ENCODE results near the gene LEMD2. TPM values are rescaled to one million over a fixed set of nuclear protein-coding genes. Genes with fewer than 3 reads are reported as not detected.

LEMD2 gene
- total RNA-seq, 1 donor from 2014 or later = 88.0 TPM

DNA sequence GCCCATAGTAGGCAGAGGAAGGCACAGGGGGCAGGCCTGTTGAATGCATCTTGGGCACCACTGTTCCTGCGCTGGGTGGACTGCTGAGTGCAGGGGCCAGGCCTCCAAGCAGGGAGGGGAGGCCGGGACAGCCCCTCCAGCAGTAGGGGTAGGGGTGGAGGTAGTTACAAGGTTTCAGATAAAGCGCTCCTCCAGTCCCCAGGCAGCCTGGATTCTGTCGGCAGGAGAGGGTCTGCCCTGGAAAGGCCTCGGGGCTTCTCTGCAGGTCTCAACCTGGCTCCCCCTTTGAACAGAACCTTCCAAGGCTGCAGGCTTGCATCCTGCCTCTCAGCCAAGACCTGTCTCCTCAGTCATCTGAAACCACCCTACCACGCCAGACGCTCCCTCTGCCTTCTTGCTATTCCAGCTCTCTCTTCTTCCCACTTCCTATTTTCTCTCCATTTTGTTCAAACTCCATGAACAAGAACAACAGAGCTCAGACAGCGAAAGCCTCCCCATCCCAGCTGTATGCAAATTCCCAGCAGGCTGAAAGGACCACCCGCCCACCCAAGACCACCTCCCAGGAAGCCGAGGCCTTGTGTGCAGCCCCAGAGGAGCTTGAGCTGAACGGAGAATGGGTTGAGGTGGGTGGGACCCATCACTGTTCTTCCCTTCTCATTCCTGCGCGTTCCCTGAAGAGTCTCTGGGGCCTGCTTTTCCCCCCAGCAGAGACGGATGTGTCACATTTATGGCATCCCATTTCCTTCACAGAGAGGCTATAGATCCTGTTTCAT is 13.4 kb upstream of the LEMD2 start:
- H3K27ac Mint-ChIP-seq = no peak overlapping the region
- TF ChIP-seq CTCF (IDR thresholded peaks at IDR 0.05) = no peak
- POLR2A ChIA-PET = no interaction called here
- no peaks in the 10 kb centered on the region for H3K9me3 Mint-ChIP-seq
- H3K27me3 Mint-ChIP-seq = peaks cover 36% of the 10 kb centered on the region
- DNase-seq = no peak
- CTCF ChIA-PET = no interaction called here
- no peaks in the 10 kb centered on the region for H3K36me3 Mint-ChIP-seq (ENCODE audit: low read depth)
- no peak overlapping the region for H3K4me3 Mint-ChIP-seq
- intact Hi-C loops (cut with micrococcal nuclease) = no loop called here
- no peak for ATAC-seq (ENCODE audit: low read depth)
- H3K4me1 Mint-ChIP-seq = peaks cover 2% of the 10 kb centered on the region

DNA sequence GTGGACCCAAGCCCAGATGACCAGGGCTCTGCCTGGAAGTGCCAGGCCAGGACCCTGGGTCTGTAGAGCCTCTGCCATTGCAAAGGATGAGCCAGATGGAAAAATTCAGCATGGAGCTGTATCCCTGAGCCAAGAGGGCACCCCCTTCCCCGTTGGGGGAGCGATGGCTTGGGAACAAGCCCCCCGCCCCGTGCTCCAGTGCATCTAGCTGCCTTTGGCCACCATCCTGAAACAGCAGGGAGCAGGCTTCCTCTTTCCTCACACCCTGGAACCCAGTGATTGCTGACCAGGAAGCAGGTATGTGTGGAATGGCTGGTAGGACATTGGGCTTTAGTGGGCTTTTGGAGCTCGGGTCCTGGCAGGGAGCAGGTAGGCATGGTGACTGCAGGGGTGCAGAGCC is 12.7 kb upstream of the LEMD2 start:
- TF ChIP-seq CTCF (IDR thresholded peaks at IDR 0.05) = no peak
- H3K27me3 Mint-ChIP-seq = peaks cover 33% of the 10 kb centered on the region
- POLR2A ChIA-PET = interaction anchor here (0.6 kb wide), 1 partner anchor 53 kb away, joined by 4 read pairs; no protein-coding TSS in a partner anchor
- H3K4me3 Mint-ChIP-seq = no peak overlapping the region
- H3K9me3 Mint-ChIP-seq = no peaks in the 10 kb centered on the region
- intact Hi-C loops (cut with micrococcal nuclease) = no loop called here
- CTCF ChIA-PET = interaction anchor here (0.6 kb wide), 1 partner anchor 347 kb away, joined by 3 read pairs; no protein-coding TSS in a partner anchor
- no peak for ATAC-seq (ENCODE audit: low read depth)
- no peaks in the 10 kb centered on the region for H3K36me3 Mint-ChIP-seq (ENCODE audit: low read depth)
- no peak overlapping the region for H3K27ac Mint-ChIP-seq
- no peak for DNase-seq
- no peaks in the 10 kb centered on the region for H3K4me1 Mint-ChIP-seq

- Mint-ChIP-seq H3K4me3 (no peak overlapping the region), H3K4me1 (no peaks in the 10 kb centered on the region), H3K27me3 (peaks cover 32% of the 10 kb centered on the region), H3K27ac (no peak overlapping the region), H3K36me3 (ENCODE audit: low read depth) (no peaks in the 10 kb centered on the region), H3K9me3 (no peaks in the 10 kb centered on the region)
- POLR2A ChIA-PET = no interaction called here
- ATAC-seq (ENCODE audit: low read depth) (no peak), DNase-seq (no peak)
- CTCF ChIA-PET = no interaction called here
- no peak for TF ChIP-seq CTCF (IDR thresholded peaks at IDR 0.05)
- intact Hi-C loops (cut with micrococcal nuclease) = no loop called here
These were observed 11.5 kb upstream of the LEMD2 start for GRCh38 chr6:33800248-33800969.

- DNase-seq (no peak), ATAC-seq (ENCODE audit: low read depth) (no peak)
- Mint-ChIP-seq H3K4me3 (no peak overlapping the region), H3K27me3 (peaks cover 29% of the 10 kb centered on the region), H3K9me3 (no peaks in the 10 kb centered on the region), H3K4me1 (no peaks in the 10 kb centered on the region), H3K27ac (no peak overlapping the region), H3K36me3 (ENCODE audit: low read depth) (no peaks in the 10 kb centered on the region)
- intact Hi-C loops (cut with micrococcal nuclease) = no loop called here
- ChIA-PET CTCF (no interaction called here), POLR2A (no interaction called here)
- no peak for TF ChIP-seq CTCF (IDR thresholded peaks at IDR 0.05)
These were observed 10.7 kb upstream of the LEMD2 start for GRCh38 chr6:33799454-33800113.

GRCh38 chr6:33798343-33798848 is 9.5 kb upstream of the LEMD2 start:
- TF ChIP-seq CTCF (IDR thresholded peaks at IDR 0.05) = no peak
- H3K27ac Mint-ChIP-seq = no peak overlapping the region
- no peaks in the 10 kb centered on the region for H3K36me3 Mint-ChIP-seq (ENCODE audit: low read depth)
- ChIA-PET POLR2A (no interaction called here), CTCF (interaction anchor here (0.7 kb wide), 1 partner anchor 27 kb away, joined by 3 read pairs; no protein-coding TSS in a partner anchor)
- no peak overlapping the region for H3K4me3 Mint-ChIP-seq
- intact Hi-C loops (cut with micrococcal nuclease) = no loop called here
- no peaks in the 10 kb centered on the region for H3K4me1 Mint-ChIP-seq
- ATAC-seq (ENCODE audit: low read depth) (no peak), DNase-seq (no peak)
- peaks cover 24% of the 10 kb centered on the region for H3K27me3 Mint-ChIP-seq
- H3K9me3 Mint-ChIP-seq = no peaks in the 10 kb centered on the region

Data from activated B cell treated with CpG ODN at 0.5 μM for 24 hours (primary cell).